Adrenal gland (tissue), 12 donors: ENCODE measurements around the gene SHCBP1. TPM values are rescaled to one million over a fixed set of nuclear protein-coding genes. Genes with fewer than 3 reads are reported as not detected.
"Not testable (repeated sequence)": the region's sequence is repeated elsewhere in the genome, so short reads cannot be mapped to it uniquely, and the experiment has no call there.

Experiments used
- DNase-seq, 7 donors: peaks; one replicate each; pipeline ENCODE4 v3.0.0-alpha.2; 2019 to 2020
- H3K27ac ChIP-seq, 5 donors: fragments of 200-600 bp; sonication (generic) in 4 of 5; 1 replicate in 3 of 5; 2 replicates in 2 of 5; pipeline versions ENCODE4 v1.5.1 to v1.8.0; 2016 to 2020; ENCODE audit warnings: mild to moderate bottlenecking in 1 of 5
- H3K27me3 ChIP-seq: fragments of 200-600 bp; 2 replicates; pipeline ENCODE4 v1.8.0; 2021
- H3K36me3 ChIP-seq, 2 donors: fragments of 200-600 bp; replicated peaks in 1 of 2; 1 replicate in 1 of 2; 2 replicates in 1 of 2; pipeline versions ENCODE4 v1.5.1 to v1.8.0; 2018 to 2022
- H3K4me1 ChIP-seq, 2 donors: fragments of 200-600 bp; replicated peaks in 1 of 2; 1 replicate in 1 of 2; 2 replicates in 1 of 2; pipeline versions ENCODE4 v1.5.1 to v1.8.0; 2018 to 2021
- H3K4me3 ChIP-seq, 4 donors: fragments of 200-600 bp; sonication (generic) in 3 of 4; one replicate each; pipeline ENCODE4 v1.5.1; 2016 to 2018
- H3K9me3 ChIP-seq, 3 donors: fragments of 200-600 bp; sonication (generic) in 1 of 3; replicated peaks in 1 of 3; 1 replicate in 2 of 3; 2 replicates in 1 of 3; pipeline versions ENCODE4 v1.5.1 to v1.8.0; 2016 to 2021
- CTCF ChIP-seq, 6 experiments: fragments of 450-650 bp in 4 of 6; fragments of 200-600 bp in 2 of 6; sonication (generic) in 1 of 6; IDR thresholded peaks; 1 replicate in 5 of 6; 2 replicates in 1 of 6; pipeline versions ENCODE4 v1.5.1 to v1.8.0; 2016 to 2021; ENCODE audit warnings: antibody characterized with exemption in 6 of 6, mild to moderate bottlenecking in 2 of 6, moderate library complexity in 1 of 6
- POLR2A ChIP-seq, 2 donors: fragments of 450-650 bp; IDR thresholded peaks; one replicate each; pipeline ENCODE4 v1.6.1; 2017; ENCODE audit warnings: antibody characterized with exemption in 2 of 2, mild to moderate bottlenecking in 2 of 2, moderate library complexity in 1 of 2
- WGBS, 4 donors: extraction: QIAGEN DNeasy Blood & Tissue Kit in 2 of 4; methylation state at CpG; one replicate each; pipeline versions ENCODE4 v1.1.5 to v1.1.7; 2013 to 2017; 5-methylcytosine and 5-hydroxymethylcytosine counted together
- intact Hi-C, 2 donors: fragments of 100-400 bp; cut with DNase I; formaldehyde crosslinking; loops; one replicate each; pipeline versions ENCODE4 v1.14.1 to v1.15.0; 2022 to 2023
- polyA plus RNA-seq, 3 donors: library from polyadenylated mRNA; stranded (reverse); fragments of 200-250 nt in 2 of 3; fragments of 350-450 nt in 1 of 3; fragmentation: Illumina TruSeq in 1 of 3; extraction: RNeasy Lipid Tissue Mini Kit (QIAGEN cat#74804) in 1 of 3; gene quantifications; one replicate each; pipeline ENCODE4 v1.2.3, GENCODE V29; 2013 to 2014
- total RNA-seq, 9 donors: library from RNA; depleted of rRNA in 4 of 9; stranded (reverse); fragments of >200 nt in 4 of 9; fragments of 120-200 nt in 1 of 9; fragmentation: NEBNext Ultra II Directional in 1 of 9; extraction: Animal tissue kit (Norgen Biotek cat#: 25700) in 1 of 9; gene quantifications; one replicate each; pipeline versions ENCODE4 v1.1.0 to v1.2.4, GENCODE V29; 2013 to 2023
- donor health status: healthy with polysubstance abuse.
- donor health status: Bipolar disorder and iron deficiency.
- donor health status: DM: yes; HTN: yes; CAD: no.
- donor health status: DM: no; HTN: no; CAD: no.
- donor health status: DM: no; HTN: no; CAD: no.
- donor health status: DM: yes; HTN: yes; CAD: no.

Gene SHCBP1
- total and polyA plus RNA-seq, 12 donors = 0.24 to 5.5 (median 1.1) TPM

- no peak overlapping the region for H3K4me3 ChIP-seq
- no peak for DNase-seq
- no peaks in the 10 kb centered on the region for H3K27me3 ChIP-seq
- intact Hi-C loops = no loop called here
- no peaks in the 10 kb centered on the region for H3K9me3 ChIP-seq
- no peaks in the 10 kb centered on the region for H3K4me1 ChIP-seq
- H3K27ac ChIP-seq = no peak overlapping the region
- TF ChIP-seq POLR2A (IDR thresholded peaks at IDR 0.05) (no peak), CTCF (IDR thresholded peaks at IDR 0.05) (no peak)
- H3K36me3 ChIP-seq = no peaks in the 10 kb centered on the region
- 74 to 83% (median 79%) methylated on average over 19 to 32 of the region's 32 CpGs for WGBS, 4 donors
Observed at GRCh38 chr16:46632778-46633733, 11.9 kb upstream of the SHCBP1 start.

- intact Hi-C loops = no loop called here
- TF ChIP-seq POLR2A (IDR thresholded peaks at IDR 0.05) (no peak), CTCF (IDR thresholded peaks at IDR 0.05) (peak in 1 of 6 experiments; percentile 19)
- H3K4me3 ChIP-seq = no peak overlapping the region
- 43 to 50% (median 49%) methylated on average over 10 of the region's 10 CpGs for WGBS, 4 donors
- H3K36me3 ChIP-seq = no peaks in the 10 kb centered on the region
- no peak for DNase-seq
- H3K9me3 ChIP-seq = no peaks in the 10 kb centered on the region
- H3K27me3 ChIP-seq = no peaks in the 10 kb centered on the region
- H3K27ac ChIP-seq = no peak overlapping the region
- H3K4me1 ChIP-seq = no peaks in the 10 kb centered on the region
Observed at GRCh38 chr16:46629331-46630219, 8.4 kb upstream of the SHCBP1 start.

- Histone ChIP-seq H3K4me3 (no peak overlapping the region), H3K36me3 (no peaks in the 10 kb centered on the region), H3K27ac (no peak overlapping the region), H3K27me3 (no peaks in the 10 kb centered on the region), H3K9me3 (no peaks in the 10 kb centered on the region), H3K4me1 (no peaks in the 10 kb centered on the region)
- DNase-seq = no peak
- intact Hi-C loops = no loop called here
- TF ChIP-seq CTCF (IDR thresholded peaks at IDR 0.05) (no peak), POLR2A (IDR thresholded peaks at IDR 0.05) (no peak)
- 87 to 96% (median 88%) methylated on average over 5 of the region's 5 CpGs for WGBS, 4 donors
Observed at GRCh38 chr16:46627746-46628145, 6.6 kb upstream of the SHCBP1 start.

- H3K36me3 ChIP-seq, H3K9me3 ChIP-seq, H3K4me3 ChIP-seq, intact Hi-C loops, DNase-seq, H3K27ac ChIP-seq, H3K27me3 ChIP-seq, H3K4me1 ChIP-seq: not testable (repeated sequence)
- WGBS, 4 donors = 93 to 96% (median 95%) methylated on average over 16 to 21 of the region's 22 CpGs
Observed at GRCh38 chr16:46626681-46627080, 5.5 kb upstream of the SHCBP1 start.

GRCh38 chr16:46624862-46625261 lies 3.7 kb upstream of the SHCBP1 start:
- DNase-seq, H3K27ac ChIP-seq, H3K27me3 ChIP-seq, intact Hi-C loops, H3K36me3 ChIP-seq, H3K9me3 ChIP-seq, H3K4me3 ChIP-seq: not testable (repeated sequence)
- WGBS, 4 donors = 81 to 96% (median 92%) methylated on average over 3 to 6 of the region's 6 CpGs; no CpG with 5 or more reads in 1 of the 4 donors
- H3K4me1 ChIP-seq = peaks cover 0 to 16% of the 10 kb centered on the region in 2 donors

- H3K9me3 ChIP-seq, DNase-seq, H3K36me3 ChIP-seq, H3K27ac ChIP-seq, H3K27me3 ChIP-seq, H3K4me3 ChIP-seq, intact Hi-C loops: not testable (repeated sequence)
- 55 to 77% (median 72%) methylated on average over 3 to 4 of the region's 6 CpGs for WGBS, 4 donors
- peaks cover 0 to 16% of the 10 kb centered on the region in 2 donors for H3K4me1 ChIP-seq
Observed at GRCh38 chr16:46623707-46624106, 2.5 kb upstream of the SHCBP1 start.

- 15 to 16% methylated on average over 4 to 5 of the region's 8 CpGs; no CpG with 5 or more reads in 2 of the 4 donors for WGBS, 4 donors
- intact Hi-C loops, H3K27ac ChIP-seq, H3K4me3 ChIP-seq, H3K9me3 ChIP-seq, H3K36me3 ChIP-seq, H3K27me3 ChIP-seq, DNase-seq: not testable (repeated sequence)
- peaks cover 0 to 16% of the 10 kb centered on the region in 2 donors for H3K4me1 ChIP-seq
Observed at GRCh38 chr16:46623246-46623645, 2.1 kb upstream of the SHCBP1 start.
